Activated CD4-positive, alpha-beta memory T cell treated with anti-CD3 and anti-CD28 coated beads for 36 hours (primary cell): ENCODE data around the gene TAOK1. TPM values are rescaled to one million over a fixed set of nuclear protein-coding genes. Genes with fewer than 3 reads are reported as not detected.
A peak's percentile ranks its signal among the peaks of the same experiment; 100 is the strongest.
"Not testable (repeated sequence)": the region's sequence is repeated elsewhere in the genome, so short reads cannot be mapped to it uniquely, and the experiment has no call there.

ENCODE experiments used
- CTCF ChIA-PET: fragments of 350-600 bp; sonication (Branson Sonifier 250); formaldehyde crosslinking; loops from one replicate; lab custom pipeline; 2021; ENCODE audit warnings: antibody characterized with exemption, inconsistent platforms; lab: Charles Lee
- POLR2A ChIA-PET: fragments of 350-600 bp; sonication (Branson Sonifier 250); formaldehyde crosslinking; loops from one replicate; lab custom pipeline; 2021; ENCODE audit warnings: antibody characterized with exemption; lab: Charles Lee
- DNase-seq: peaks from one replicate; pipeline ENCODE4 v3.0.0-alpha.2; 2020
- H3K27ac Mint-ChIP-seq: one replicate; pipeline ENCODE4 v1.8.0; 2021; ENCODE audit warnings: mixed read lengths
- H3K27me3 Mint-ChIP-seq: one replicate; pipeline ENCODE4 v1.8.0; 2021; ENCODE audit warnings: mixed read lengths
- H3K36me3 Mint-ChIP-seq: one replicate; pipeline ENCODE4 v1.8.0; 2021; ENCODE audit warnings: mixed read lengths
- H3K4me1 Mint-ChIP-seq: one replicate; pipeline ENCODE4 v1.8.0; 2021; ENCODE audit warnings: low read depth, mixed read lengths
- H3K4me3 Mint-ChIP-seq: one replicate; pipeline ENCODE4 v1.8.0; 2021; ENCODE audit warnings: mild to moderate bottlenecking, mixed read lengths
- H3K9me3 Mint-ChIP-seq: one replicate; pipeline ENCODE4 v1.8.0; 2021; ENCODE audit warnings: mixed read lengths
- intact Hi-C: fragments of 100-400 bp; cut with micrococcal nuclease; formaldehyde crosslinking; loops from one replicate; pipeline ENCODE4 v1.15.1; 2023
- total RNA-seq, 2 experiments: library from RNA; stranded (reverse); gene quantifications; one replicate each; pipeline ENCODE4 v1.2.3, GENCODE V29; 2021

Gene TAOK1
- total RNA-seq, 2 experiments from 2014 or later, result 29.8 to 34.3 TPM

- POLR2A ChIA-PET, result no interaction called here
- H3K4me1 Mint-ChIP-seq, result peaks cover 19% of the 10 kb centered on the region
- H3K36me3 Mint-ChIP-seq, result peaks cover 14% of the 10 kb centered on the region
- no peak overlapping the region for H3K27ac Mint-ChIP-seq
- no peaks in the 10 kb centered on the region for H3K9me3 Mint-ChIP-seq
- intact Hi-C loops, result loop anchor here (1.0 kb wide), 1 partner anchor 10 kb away; the partner anchor contains the start of gene ABHD15
- CTCF ChIA-PET, result interaction anchor here (1.1 to 1.3 kb wide), 2 partner anchors 11 to 187 kb away, joined by 3 to 6 read pairs; partner anchors contain the start of gene TP53I13
- DNase-seq, result no peak
- H3K4me3 Mint-ChIP-seq, result no peak overlapping the region
- no peaks in the 10 kb centered on the region for H3K27me3 Mint-ChIP-seq
Observed at GRCh38 chr17:29557739-29558116, 167.6 kb downstream of the TAOK1 start.

- intact Hi-C loops, H3K27ac Mint-ChIP-seq: not testable (repeated sequence)
- CTCF ChIA-PET, result interaction anchor here (0.9 kb wide), 1 partner anchor 55 kb away, joined by 3 read pairs; no protein-coding TSS in a partner anchor
Observed at GRCh38 chr17:29558139-29558538, 168.0 kb downstream of the TAOK1 start.

GRCh38 chr17:29559640-29560039 is 169.5 kb downstream of the TAOK1 start:
- no peaks in the 10 kb centered on the region for H3K9me3 Mint-ChIP-seq
- intact Hi-C loops, result loop anchor here (10.0 kb wide), 2 partner anchors 185 to 415 kb away; no protein-coding TSS in a partner anchor
- no peak overlapping the region for H3K4me3 Mint-ChIP-seq
- H3K36me3 Mint-ChIP-seq, result peaks cover 22% of the 10 kb centered on the region
- H3K27me3 Mint-ChIP-seq, result no peaks in the 10 kb centered on the region
- peaks cover 28% of the 10 kb centered on the region for H3K4me1 Mint-ChIP-seq
- POLR2A ChIA-PET, result no interaction called here
- no peak for DNase-seq
- CTCF ChIA-PET, result interaction anchor here (1.4 to 3.3 kb wide), 2 partner anchors 25 to 190 kb away, joined by 3 to 9 read pairs; no protein-coding TSS in a partner anchor
- no peak overlapping the region for H3K27ac Mint-ChIP-seq

More at GRCh38 chr17:29558139-29558538, 168.0 kb downstream of the TAOK1 start:
- DNase-seq, H3K27me3 Mint-ChIP-seq, H3K4me3 Mint-ChIP-seq, POLR2A ChIA-PET, H3K9me3 Mint-ChIP-seq: not testable (repeated sequence)
- Mint-ChIP-seq H3K36me3 (peaks cover 17% of the 10 kb centered on the region), H3K4me1 (peaks cover 19% of the 10 kb centered on the region)

GRCh38 chr17:29560316-29560715 is 170.2 kb downstream of the TAOK1 start:
- POLR2A ChIA-PET, result no interaction called here
- no peaks in the 10 kb centered on the region for H3K27me3 Mint-ChIP-seq
- no peak overlapping the region for H3K4me3 Mint-ChIP-seq
- H3K4me1 Mint-ChIP-seq, result peaks cover 33% of the 10 kb centered on the region
- peaks cover 22% of the 10 kb centered on the region for H3K36me3 Mint-ChIP-seq
- intact Hi-C loops, result loop anchor here (10.0 kb wide), 2 partner anchors 186 to 416 kb away; no protein-coding TSS in a partner anchor
- no peak overlapping the region for H3K27ac Mint-ChIP-seq
- no peak for DNase-seq
- CTCF ChIA-PET, result interaction anchor here (1.1 to 3.3 kb wide), 3 partner anchors 26 to 190 kb away, joined by 3 to 9 read pairs (median 3); partner anchors contain the start of gene ANKRD13B
- no peaks in the 10 kb centered on the region for H3K9me3 Mint-ChIP-seq

GRCh38 chr17:29561554-29562517 is 171.7 kb downstream of the TAOK1 start:
- Mint-ChIP-seq H3K4me3 (no peak overlapping the region), H3K27ac (no peak overlapping the region), H3K27me3 (no peaks in the 10 kb centered on the region), H3K9me3 (no peaks in the 10 kb centered on the region), H3K36me3 (peaks cover 22% of the 10 kb centered on the region), H3K4me1 (peaks cover 39% of the 10 kb centered on the region)
- intact Hi-C loops, result loop anchor here (10.0 kb wide), 2 partner anchors 187 to 417 kb away; no protein-coding TSS in a partner anchor
- DNase-seq, result no peak
- ChIA-PET POLR2A (no interaction called here), CTCF (interaction anchor here (0.9 to 3.3 kb wide), 3 partner anchors 30 to 192 kb away, joined by 3 to 9 read pairs (median 3); partner anchors contain the start of gene ANKRD13B)

- CTCF ChIA-PET, result interaction anchor here (0.5 to 0.9 kb wide), 2 partner anchors 29 to 165 kb away, joined by 3 read pairs; no protein-coding TSS in a partner anchor
- Mint-ChIP-seq H3K4me1 (peaks cover 31% of the 10 kb centered on the region), H3K9me3 (no peaks in the 10 kb centered on the region), H3K36me3 (peaks cover 22% of the 10 kb centered on the region), H3K4me3 (no peak overlapping the region), H3K27me3 (no peaks in the 10 kb centered on the region), H3K27ac (no peak overlapping the region)
- intact Hi-C loops, result loop anchor here (10.0 kb wide), 2 partner anchors 188 to 418 kb away; no protein-coding TSS in a partner anchor
- POLR2A ChIA-PET, result no interaction called here
- DNase-seq, result no peak
Observed at GRCh38 chr17:29562615-29563014, 172.5 kb downstream of the TAOK1 start.

- H3K4me3 Mint-ChIP-seq, result no peak overlapping the region
- ChIA-PET POLR2A (interaction anchor here (0.6 kb wide), 1 partner anchor 125 kb away, joined by 4 read pairs; no protein-coding TSS in a partner anchor), CTCF (interaction anchor here (0.6 to 1.8 kb wide), 2 partner anchors 19 to 194 kb away, joined by 4 to 8 read pairs; no protein-coding TSS in a partner anchor)
Observed at GRCh38 chr17:29563816-29564215, 173.7 kb downstream of the TAOK1 start.

GRCh38 chr17:29565643-29566472 is 175.7 kb downstream of the TAOK1 start:
- Mint-ChIP-seq H3K9me3 (no peaks in the 10 kb centered on the region), H3K4me3 (peak overlapping the region; percentile 85), H3K27me3 (no peaks in the 10 kb centered on the region), H3K27ac (peak overlapping the region; percentile 87), H3K36me3 (peaks cover 20% of the 10 kb centered on the region), H3K4me1 (peaks cover 36% of the 10 kb centered on the region)
- peak; percentile 75 for DNase-seq
- CTCF ChIA-PET, result interaction anchor here (0.8 to 7.0 kb wide), 11 partner anchors 8 to 429 kb away, joined by 3 to 60 read pairs (median 4); partner anchors contain the start of gene ANKRD13B
- POLR2A ChIA-PET, result interaction anchor here (0.8 to 3.9 kb wide), 5 partner anchors 22 to 365 kb away, joined by 3 to 30 read pairs (median 4); partner anchors contain the start of gene NUFIP2
- intact Hi-C loops, result loop anchor here (5.0 to 10.0 kb wide), 3 partner anchors 191 to 421 kb away; no protein-coding TSS in a partner anchor

More at GRCh38 chr17:29563816-29564215, 173.7 kb downstream of the TAOK1 start:
- Mint-ChIP-seq H3K27ac (no peak overlapping the region), H3K36me3 (peaks cover 22% of the 10 kb centered on the region), H3K9me3 (no peaks in the 10 kb centered on the region), H3K27me3 (no peaks in the 10 kb centered on the region), H3K4me1 (peaks cover 28% of the 10 kb centered on the region)
- intact Hi-C loops, result loop anchor here (10.0 kb wide), 2 partner anchors 189 to 419 kb away; no protein-coding TSS in a partner anchor
- DNase-seq, result no peak

GRCh38 chr17:29566473-29567303 is 176.5 kb downstream of the TAOK1 start, which contains the start of gene ABHD15:
ABHD15 (minus strand) TSS chr17:29567037; CDS start chr17:29566966, 71 bp downstream.
- Mint-ChIP-seq H3K4me1 (peaks cover 38% of the 10 kb centered on the region), H3K4me3 (peak within 1 kb of the TSS; percentile 87), H3K36me3 (peaks cover 16% of the 10 kb centered on the region), H3K27ac (peak within 1 kb of the TSS; percentile 94), H3K27me3 (no peaks in the 10 kb centered on the region), H3K9me3 (no peaks in the 10 kb centered on the region)
- ChIA-PET CTCF (interaction anchor here (0.6 to 7.0 kb wide), 15 partner anchors 10 to 429 kb away, joined by 3 to 60 read pairs (median 5); partner anchors contain the start of genes ANKRD13B and GIT1), POLR2A (interaction anchor here (0.9 to 3.9 kb wide), 8 partner anchors 20 to 364 kb away, joined by 3 to 30 read pairs (median 4); partner anchors contain the start of genes CORO6 and NUFIP2)
- intact Hi-C loops, result loop anchor here (1.0 to 10.0 kb wide), 5 partner anchors 9 to 422 kb away; no protein-coding TSS in a partner anchor
- DNase-seq, result peak; percentile 77

GRCh38 chr17:29567304-29567553 is 177.1 kb downstream of the TAOK1 start:
- intact Hi-C loops, result loop anchor here (1.0 to 10.0 kb wide), 5 partner anchors 10 to 422 kb away; no protein-coding TSS in a partner anchor
- CTCF ChIA-PET, result interaction anchor here (0.6 to 7.0 kb wide), 11 partner anchors 9 to 277 kb away, joined by 3 to 60 read pairs (median 7); partner anchors contain the start of genes ANKRD13B and GIT1
- peak overlapping the region; percentile 90 for H3K27ac Mint-ChIP-seq
- H3K4me1 Mint-ChIP-seq, result peaks cover 32% of the 10 kb centered on the region
- DNase-seq, result no peak
- peaks cover 11% of the 10 kb centered on the region for H3K36me3 Mint-ChIP-seq
- peak overlapping the region; percentile 87 for H3K4me3 Mint-ChIP-seq
- no peaks in the 10 kb centered on the region for H3K27me3 Mint-ChIP-seq
- POLR2A ChIA-PET, result interaction anchor here (0.9 to 3.9 kb wide), 6 partner anchors 20 to 55 kb away, joined by 3 to 30 read pairs (median 3); partner anchors contain the start of genes ANKRD13B and CORO6
- H3K9me3 Mint-ChIP-seq, result no peaks in the 10 kb centered on the region
